ENCODE data around the gene ANKRD55. TPM values are rescaled to one million over a fixed set of nuclear protein-coding genes. Genes with fewer than 3 reads are reported as not detected.

The ANKRD55 gene
- total RNA-seq, 5 donors from 2014 or later (not counting 1 experiment from before 2014, with no cell fraction given): 2.8 to 19.9 (median 3.4) TPM

DNA sequence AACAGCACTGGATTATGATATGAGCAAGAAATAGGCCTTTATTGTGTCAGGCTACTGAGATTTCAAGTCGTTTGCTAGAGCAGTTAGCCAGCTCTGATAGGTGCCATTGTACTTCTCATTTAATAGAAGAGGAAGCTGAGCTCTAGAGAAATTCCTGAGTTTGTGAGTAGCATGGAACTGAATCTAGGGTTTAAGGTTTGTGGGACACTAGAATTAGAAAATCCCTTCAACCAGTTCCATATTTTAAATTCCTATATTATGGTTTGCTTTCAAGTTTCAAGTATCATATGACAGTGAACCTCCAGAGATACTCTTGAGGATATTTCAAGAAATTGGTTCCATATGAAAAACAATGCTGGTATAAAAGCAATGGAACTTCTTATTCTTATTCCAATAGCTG lies 87.6 kb downstream of the ANKRD55 start:
- Mint-ChIP-seq H3K27me3 (no peaks in the 10 kb centered on the region), H3K36me3 (peaks cover 1% of the 10 kb centered on the region), H3K4me3 (peak overlapping the region in 1 of 3 donors; percentile 3), H3K4me1 (peaks cover 70 to 72% (median 72%) of the 10 kb centered on the region in 3 donors), H3K27ac (peak overlapping the region; percentile 59 to 80), H3K9me3 (no peaks in the 10 kb centered on the region)
- Histone ChIP-seq H3K9me3 (no peaks in the 10 kb centered on the region), H3K27ac (ENCODE audit: low read length) (no peak overlapping the region), H3K27me3 (replicated peaks in 1 of 2; ENCODE audit: control insufficient read depth in 2 of 2, extremely low read depth in 1 of 2, insufficient read depth in 2 of 2, low read length in 1 of 2) (no peaks in the 10 kb centered on the region), H3K4me3 (ENCODE audit: control insufficient read depth in 1 of 2, extremely low read depth in 1 of 2, low read length in 1 of 2) (no peak overlapping the region), H3K4me1 (ENCODE audit: control insufficient read depth in 1 of 2, extremely low read depth in 1 of 2, insufficient read depth in 2 of 2, low read length in 2 of 2) (peaks cover 41 to 71% of the 10 kb centered on the region in 2 experiments), H3K36me3 (ENCODE audit: control insufficient read depth in 2 of 2, extremely low read depth in 1 of 2, insufficient read depth in 1 of 2, low read length in 1 of 2) (no peaks in the 10 kb centered on the region)
- ChIA-PET POLR2A (interaction anchor here in 1 of 2 donors (0.7 kb wide), 1 partner anchor 766 kb away, joined by 4 read pairs; no protein-coding TSS in a partner anchor), CTCF (interaction anchor here in 1 of 2 donors (1.1 kb wide), 1 partner anchor 168 kb away, joined by 3 read pairs; no protein-coding TSS in a partner anchor)
- ATAC-seq (replicated peaks in 1 of 4): no peak
- DNase-seq: no peak
- WGBS (ENCODE audit: insufficient coverage): 70% methylated on average over 1 of the region's 1 CpG

DNA sequence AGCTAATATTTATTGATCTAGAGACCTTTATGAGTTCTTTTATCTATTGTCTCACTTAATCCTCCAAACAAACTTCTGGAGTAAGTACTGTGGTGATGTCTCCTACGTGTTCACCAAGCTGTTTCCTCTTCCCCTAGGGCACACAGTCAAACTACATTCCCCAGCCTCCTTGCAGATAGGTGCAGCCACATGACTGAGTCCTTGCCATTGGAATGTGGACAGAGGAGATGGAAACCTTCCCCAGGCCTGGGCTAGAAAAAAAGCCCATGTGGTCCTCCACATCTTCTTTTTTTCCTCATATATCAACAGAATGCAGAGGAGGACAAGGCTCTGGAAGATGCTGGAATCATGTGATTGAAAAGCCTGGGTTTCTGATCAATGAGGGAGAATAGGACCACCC lies 88.0 kb downstream of the ANKRD55 start:
- POLR2A ChIA-PET: interaction anchor here (0.5 to 0.7 kb wide), 3 partner anchors 24 to 767 kb away, joined by 4 to 7 read pairs (median 4); no protein-coding TSS in a partner anchor
- Histone ChIP-seq H3K4me1 (ENCODE audit: control insufficient read depth in 1 of 2, extremely low read depth in 1 of 2, insufficient read depth in 2 of 2, low read length in 2 of 2) (peaks cover 41 to 69% of the 10 kb centered on the region in 2 experiments), H3K4me3 (ENCODE audit: control insufficient read depth in 1 of 2, extremely low read depth in 1 of 2, low read length in 1 of 2) (no peak overlapping the region), H3K9me3 (no peaks in the 10 kb centered on the region), H3K36me3 (ENCODE audit: control insufficient read depth in 2 of 2, extremely low read depth in 1 of 2, insufficient read depth in 1 of 2, low read length in 1 of 2) (no peaks in the 10 kb centered on the region), H3K27ac (ENCODE audit: low read length) (no peak overlapping the region), H3K27me3 (replicated peaks in 1 of 2; ENCODE audit: control insufficient read depth in 2 of 2, extremely low read depth in 1 of 2, insufficient read depth in 2 of 2, low read length in 1 of 2) (no peaks in the 10 kb centered on the region)
- ATAC-seq (replicated peaks in 1 of 4) (no peak), DNase-seq (no peak)
- Mint-ChIP-seq H3K27me3 (no peaks in the 10 kb centered on the region), H3K4me3 (peak overlapping the region in 1 of 3 donors; percentile 3), H3K4me1 (peaks cover 71 to 73% (median 72%) of the 10 kb centered on the region in 3 donors), H3K9me3 (no peaks in the 10 kb centered on the region), H3K36me3 (peaks cover 5% of the 10 kb centered on the region), H3K27ac (peak overlapping the region; percentile 59 to 80)
- CTCF ChIA-PET: interaction anchor here (0.6 to 1.1 kb wide), 3 partner anchors 19 to 167 kb away, joined by 3 to 4 read pairs (median 3); no protein-coding TSS in a partner anchor
- no CpG with 5 or more reads among the region's 1 CpG for WGBS (ENCODE audit: insufficient coverage)

DNA sequence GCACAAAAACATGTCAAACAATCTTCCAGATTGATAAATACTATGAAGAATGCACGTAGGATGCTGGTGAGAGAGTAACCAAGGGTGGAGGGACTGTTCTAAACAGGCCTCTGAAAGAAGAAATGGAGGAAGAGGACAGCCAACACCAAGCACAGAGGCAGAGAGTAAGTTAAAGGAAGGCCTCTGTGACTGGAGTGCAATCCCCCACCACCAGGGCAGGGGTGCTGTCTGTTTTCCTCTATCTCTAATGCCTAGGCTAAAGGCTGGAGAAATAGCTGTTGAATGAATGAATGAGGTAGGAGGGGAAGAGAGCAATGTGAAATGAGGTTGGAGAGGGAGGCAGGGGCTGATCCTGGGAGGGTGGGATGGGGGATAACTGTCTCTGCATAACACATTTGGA lies 88.9 kb downstream of the ANKRD55 start:
- POLR2A ChIA-PET: no interaction called here
- H3K36me3 Mint-ChIP-seq: peaks cover 11% of the 10 kb centered on the region
- peaks cover 34 to 65% of the 10 kb centered on the region in 2 experiments for H3K4me1 ChIP-seq (ENCODE audit: control insufficient read depth in 1 of 2, extremely low read depth in 1 of 2, insufficient read depth in 2 of 2, low read length in 2 of 2)

DNA sequence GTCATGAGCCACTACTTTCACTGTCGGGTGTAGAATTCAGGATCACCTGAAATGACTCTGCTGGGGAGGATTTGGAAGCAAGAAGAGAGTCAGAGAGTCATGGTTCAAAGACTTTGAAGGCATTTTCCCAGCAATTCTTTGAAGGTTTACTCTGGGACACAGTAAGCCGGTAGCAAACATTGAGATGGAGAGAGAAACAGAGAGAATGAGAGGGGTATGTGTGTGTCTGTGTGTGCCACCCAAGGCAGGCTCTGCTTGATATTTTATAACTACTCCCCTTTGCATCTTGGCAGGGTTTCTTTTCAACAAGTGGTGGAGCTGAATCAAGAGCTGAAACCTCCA lies 89.8 kb downstream of the ANKRD55 start:
- peaks cover 66 to 71% (median 67%) of the 10 kb centered on the region in 3 donors for H3K4me1 Mint-ChIP-seq
- WGBS (ENCODE audit: insufficient coverage): 83% methylated on average over 1 of the region's 2 CpGs

More for the DNA sequence above, 88.9 kb downstream of the ANKRD55 start:
- Histone ChIP-seq H3K27ac (ENCODE audit: low read length) (no peak overlapping the region), H3K36me3 (ENCODE audit: control insufficient read depth in 2 of 2, extremely low read depth in 1 of 2, insufficient read depth in 1 of 2, low read length in 1 of 2) (no peaks in the 10 kb centered on the region), H3K27me3 (replicated peaks in 1 of 2; ENCODE audit: control insufficient read depth in 2 of 2, extremely low read depth in 1 of 2, insufficient read depth in 2 of 2, low read length in 1 of 2) (no peaks in the 10 kb centered on the region), H3K9me3 (no peaks in the 10 kb centered on the region), H3K4me3 (ENCODE audit: control insufficient read depth in 1 of 2, extremely low read depth in 1 of 2, low read length in 1 of 2) (no peak overlapping the region)
- CTCF ChIA-PET: interaction anchor here in 1 of 2 donors (1.1 kb wide), 2 partner anchors 50 to 166 kb away, joined by 3 read pairs; no protein-coding TSS in a partner anchor
- WGBS (ENCODE audit: insufficient coverage): no CpG with 5 or more reads among the region's 1 CpG
- peak overlapping the region; percentile 80 to 94 for H3K27ac Mint-ChIP-seq
- no peak for DNase-seq
- no peaks in the 10 kb centered on the region for H3K27me3 Mint-ChIP-seq
- H3K4me1 Mint-ChIP-seq: peaks cover 69 to 75% (median 70%) of the 10 kb centered on the region in 3 donors
- ATAC-seq (replicated peaks in 1 of 4): no peak
- no peaks in the 10 kb centered on the region for H3K9me3 Mint-ChIP-seq
- H3K4me3 Mint-ChIP-seq: peak overlapping the region in 1 of 3 donors; percentile 43

DNA sequence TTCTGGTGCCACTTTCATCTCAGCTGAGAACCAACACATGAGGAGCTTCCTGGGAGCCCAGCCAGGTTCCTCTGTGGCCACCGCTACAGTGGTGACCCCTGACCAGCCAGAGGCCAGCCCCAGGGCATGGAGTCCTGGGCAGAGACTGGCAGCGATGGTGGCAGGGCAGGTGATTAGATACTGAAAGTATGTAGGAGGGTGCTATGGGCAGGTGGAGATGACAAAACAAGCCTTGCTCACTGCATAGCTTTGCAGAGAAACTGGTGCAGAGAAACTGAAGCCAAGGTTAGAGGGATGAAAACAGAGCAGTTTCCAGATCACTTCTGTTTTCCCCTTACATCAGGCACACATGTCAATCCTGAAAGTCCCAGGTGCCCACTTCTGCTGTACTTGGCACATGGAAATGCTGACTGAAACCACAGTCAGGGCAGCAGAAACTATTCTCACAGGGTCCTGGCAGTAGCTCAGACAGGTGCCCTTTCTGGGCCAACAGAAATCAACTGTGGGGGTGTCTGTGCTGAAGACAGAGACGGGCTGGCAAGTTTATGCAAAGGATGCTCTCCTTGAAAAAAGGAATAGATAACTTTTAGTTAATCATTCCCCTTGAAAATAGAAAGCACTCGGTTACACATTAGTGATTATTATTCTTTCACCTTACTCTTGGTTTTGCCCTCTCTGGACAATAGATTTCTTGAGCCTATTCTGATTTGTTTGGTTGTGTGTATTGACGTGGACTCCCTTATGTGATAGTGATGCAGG lies 90.3 kb downstream of the ANKRD55 start:
- DNase-seq (no peak), ATAC-seq (replicated peaks in 1 of 4) (peak; percentile 62 to 75 (median 70))
- CTCF ChIA-PET: interaction anchor here in 1 of 2 donors (0.5 kb wide), 1 partner anchor 1037 kb away, joined by 3 read pairs; no protein-coding TSS in a partner anchor
- H3K9me3 ChIP-seq: no peaks in the 10 kb centered on the region
- POLR2A ChIA-PET: no interaction called here
- peak overlapping the region; percentile 35 for H3K27ac ChIP-seq (ENCODE audit: low read length)
- H3K4me1 Mint-ChIP-seq: peaks cover 64 to 69% (median 66%) of the 10 kb centered on the region in 3 donors
- peaks cover 23 to 53% of the 10 kb centered on the region in 2 experiments for H3K4me1 ChIP-seq (ENCODE audit: control insufficient read depth in 1 of 2, extremely low read depth in 1 of 2, insufficient read depth in 2 of 2, low read length in 2 of 2)
- no peaks in the 10 kb centered on the region for H3K27me3 Mint-ChIP-seq
- H3K36me3 ChIP-seq (ENCODE audit: control insufficient read depth in 2 of 2, extremely low read depth in 1 of 2, insufficient read depth in 1 of 2, low read length in 1 of 2): no peaks in the 10 kb centered on the region
- peak overlapping the region; percentile 80 to 94 for H3K27ac Mint-ChIP-seq
- H3K4me3 ChIP-seq (ENCODE audit: control insufficient read depth in 1 of 2, extremely low read depth in 1 of 2, low read length in 1 of 2): no peak overlapping the region
- 56% methylated on average over 3 of the region's 5 CpGs for WGBS (ENCODE audit: insufficient coverage)
- H3K9me3 Mint-ChIP-seq: no peaks in the 10 kb centered on the region
- peak overlapping the region; percentile 43 to 50 (median 49) for H3K4me3 Mint-ChIP-seq
- H3K36me3 Mint-ChIP-seq: peaks cover 13% of the 10 kb centered on the region
- no peaks in the 10 kb centered on the region for H3K27me3 ChIP-seq (replicated peaks in 1 of 2; ENCODE audit: control insufficient read depth in 2 of 2, extremely low read depth in 1 of 2, insufficient read depth in 2 of 2, low read length in 1 of 2)

More for the DNA sequence above, 89.8 kb downstream of the ANKRD55 start:
- Histone ChIP-seq H3K36me3 (ENCODE audit: control insufficient read depth in 2 of 2, extremely low read depth in 1 of 2, insufficient read depth in 1 of 2, low read length in 1 of 2) (no peaks in the 10 kb centered on the region), H3K4me3 (ENCODE audit: control insufficient read depth in 1 of 2, extremely low read depth in 1 of 2, low read length in 1 of 2) (no peak overlapping the region), H3K4me1 (ENCODE audit: control insufficient read depth in 1 of 2, extremely low read depth in 1 of 2, insufficient read depth in 2 of 2, low read length in 2 of 2) (peaks cover 28 to 58% of the 10 kb centered on the region in 2 experiments), H3K27me3 (replicated peaks in 1 of 2; ENCODE audit: control insufficient read depth in 2 of 2, extremely low read depth in 1 of 2, insufficient read depth in 2 of 2, low read length in 1 of 2) (no peaks in the 10 kb centered on the region), H3K27ac (ENCODE audit: low read length) (no peak overlapping the region), H3K9me3 (no peaks in the 10 kb centered on the region)
- peaks cover 12% of the 10 kb centered on the region for H3K36me3 Mint-ChIP-seq
- ChIA-PET POLR2A (no interaction called here), CTCF (no interaction called here)
- peak overlapping the region; percentile 80 to 94 for H3K27ac Mint-ChIP-seq
- peak overlapping the region in 1 of 3 donors; percentile 43 for H3K4me3 Mint-ChIP-seq
- no peaks in the 10 kb centered on the region for H3K9me3 Mint-ChIP-seq
- no peak for ATAC-seq (replicated peaks in 1 of 4)
- no peak for DNase-seq
- H3K27me3 Mint-ChIP-seq: no peaks in the 10 kb centered on the region

DNA sequence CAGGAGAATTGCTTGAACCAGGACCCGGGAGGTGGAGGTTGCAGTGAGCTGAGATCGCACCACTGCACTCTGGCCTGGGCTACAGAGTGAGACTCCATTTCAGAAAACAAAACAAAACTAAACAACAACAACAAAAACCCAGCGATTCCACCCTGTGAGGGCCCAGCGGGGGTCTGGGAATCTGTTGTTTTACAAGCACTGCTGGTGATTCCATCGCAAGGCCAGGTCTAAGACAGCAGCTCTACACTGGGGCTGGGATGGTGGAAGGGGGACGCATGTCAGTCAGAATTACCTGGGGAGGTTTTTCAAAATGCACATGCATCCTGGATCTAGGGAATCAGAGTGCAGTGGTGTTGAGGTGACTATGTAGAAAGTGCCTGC lies 90.9 kb downstream of the ANKRD55 start:
- H3K4me3 ChIP-seq (ENCODE audit: control insufficient read depth in 1 of 2, extremely low read depth in 1 of 2, low read length in 1 of 2): no peak overlapping the region
- Mint-ChIP-seq H3K27ac (peak overlapping the region; percentile 80 to 94), H3K27me3 (no peaks in the 10 kb centered on the region), H3K4me1 (peaks cover 66 to 69% (median 66%) of the 10 kb centered on the region in 3 donors), H3K9me3 (no peaks in the 10 kb centered on the region), H3K4me3 (peak overlapping the region; percentile 43 to 50 (median 49)), H3K36me3 (peaks cover 16% of the 10 kb centered on the region)
- DNase-seq: no peak
- peak in 1 of 4 experiments; percentile 12 for ATAC-seq (replicated peaks in 1 of 4)
- 87% methylated on average over 3 of the region's 6 CpGs for WGBS (ENCODE audit: insufficient coverage)
- no peaks in the 10 kb centered on the region for H3K36me3 ChIP-seq (ENCODE audit: control insufficient read depth in 2 of 2, extremely low read depth in 1 of 2, insufficient read depth in 1 of 2, low read length in 1 of 2)
- POLR2A ChIA-PET: interaction anchor here in 1 of 2 donors (0.6 kb wide), 1 partner anchor 158 kb away, joined by 5 read pairs; no protein-coding TSS in a partner anchor
- H3K9me3 ChIP-seq: no peaks in the 10 kb centered on the region
- H3K27me3 ChIP-seq (replicated peaks in 1 of 2; ENCODE audit: control insufficient read depth in 2 of 2, extremely low read depth in 1 of 2, insufficient read depth in 2 of 2, low read length in 1 of 2): no peaks in the 10 kb centered on the region
- peak overlapping the region; percentile 35 for H3K27ac ChIP-seq (ENCODE audit: low read length)
- CTCF ChIA-PET: no interaction called here
- H3K4me1 ChIP-seq (ENCODE audit: control insufficient read depth in 1 of 2, extremely low read depth in 1 of 2, insufficient read depth in 2 of 2, low read length in 2 of 2): peaks cover 17 to 48% of the 10 kb centered on the region in 2 experiments

Data from T-cell (primary cell).